Suprapubic skin (tissue), 4 donors: ENCODE measurements around the gene KRT75. TPM values are rescaled to one million over a fixed set of nuclear protein-coding genes. Genes with fewer than 3 reads are reported as not detected.

Source experiments
- DNase-seq, 2 donors: peaks; one replicate each; pipeline ENCODE4 v3.0.0-alpha.2; 2019; ENCODE audit warnings: low spot score in 2 of 2
- H3K27ac ChIP-seq: fragments of 200-600 bp; sonication (generic); one replicate; pipeline ENCODE4 v1.5.1; 2019
- H3K27me3 ChIP-seq: fragments of 200-600 bp; sonication (generic); one replicate; pipeline ENCODE4 v1.5.1; 2019
- H3K36me3 ChIP-seq: fragments of 200-600 bp; sonication (generic); one replicate; pipeline ENCODE4 v1.5.1; 2019
- H3K4me1 ChIP-seq: fragments of 200-600 bp; sonication (generic); one replicate; pipeline ENCODE4 v1.5.1; 2019
- H3K4me3 ChIP-seq: fragments of 200-600 bp; sonication (generic); one replicate; pipeline ENCODE4 v1.5.1; 2019; ENCODE audit warnings: mild to moderate bottlenecking
- H3K9me3 ChIP-seq: fragments of 200-600 bp; sonication (generic); one replicate; pipeline ENCODE4 v1.5.1; 2019
- CTCF ChIP-seq, 2 donors: fragments of 200-600 bp in 1 of 2; fragments of 450-650 bp in 1 of 2; sonication (generic) in 1 of 2; IDR thresholded peaks; one replicate each; pipeline ENCODE4 v1.5.1; 2016 to 2019; ENCODE audit warnings: antibody characterized with exemption in 2 of 2, mild to moderate bottlenecking in 1 of 2, moderate library complexity in 1 of 2
- EP300 ChIP-seq: sonication (generic); formaldehyde crosslinking; IDR thresholded peaks from one replicate; pipeline ENCODE4 v1.6.1; 2017; ENCODE audit warnings: antibody characterized with exemption
- POLR2A ChIP-seq, 2 donors: fragments of 450-650 bp; IDR thresholded peaks; one replicate each; pipeline ENCODE4 v1.6.1; 2017; ENCODE audit warnings: antibody characterized with exemption in 2 of 2, mild to moderate bottlenecking in 2 of 2, moderate library complexity in 2 of 2
- POLR2AphosphoS5 ChIP-seq, 3 donors: sonication (generic); formaldehyde crosslinking; IDR thresholded peaks; one replicate each; pipeline ENCODE4 v1.6.1; 2017; ENCODE audit warnings: antibody characterized with exemption in 3 of 3
- WGBS: methylation state at CpG from one replicate; pipeline ENCODE4 v1.1.5; 2018; 5-methylcytosine and 5-hydroxymethylcytosine counted together
- total RNA-seq, 4 donors: library from RNA; depleted of rRNA; stranded (reverse); fragments of >200 nt; gene quantifications; one replicate each; pipeline ENCODE4 v1.1.0, GENCODE V29; 2016

Gene KRT75
- total RNA-seq, 4 donors from 2014 or later = 3.3 to 67.9 (median 21.2) TPM

GRCh38 chr12:52403561-52403960 is 30.6 kb downstream of the KRT75 start:
- peaks cover 13% of the 10 kb centered on the region for H3K27me3 ChIP-seq
- H3K27ac ChIP-seq = no peak overlapping the region
- no peak overlapping the region for H3K4me3 ChIP-seq
- H3K36me3 ChIP-seq = no peaks in the 10 kb centered on the region
- no peak for DNase-seq
- H3K4me1 ChIP-seq = no peaks in the 10 kb centered on the region
- no peak for TF ChIP-seq POLR2A (IDR thresholded peaks at IDR 0.05)
- no peak for TF ChIP-seq CTCF (IDR thresholded peaks at IDR 0.05)
- no peak for TF ChIP-seq POLR2AphosphoS5 (IDR thresholded peaks at IDR 0.05)
- TF ChIP-seq EP300 = no peak
- 96% methylated on average over 3 of the region's 9 CpGs for WGBS
- no peaks in the 10 kb centered on the region for H3K9me3 ChIP-seq

- H3K9me3 ChIP-seq = no peaks in the 10 kb centered on the region
- no peak for TF ChIP-seq EP300
- TF ChIP-seq POLR2A (IDR thresholded peaks at IDR 0.05) = no peak
- TF ChIP-seq POLR2AphosphoS5 (IDR thresholded peaks at IDR 0.05) = no peak
- no peak for TF ChIP-seq CTCF (IDR thresholded peaks at IDR 0.05)
- no peaks in the 10 kb centered on the region for H3K4me1 ChIP-seq
- 62% methylated on average over 3 of the region's 3 CpGs for WGBS
- H3K27me3 ChIP-seq = peaks cover 11% of the 10 kb centered on the region
- DNase-seq = no peak
- H3K4me3 ChIP-seq = no peak overlapping the region
- no peak overlapping the region for H3K27ac ChIP-seq
- no peaks in the 10 kb centered on the region for H3K36me3 ChIP-seq
Observed at GRCh38 chr12:52402873-52403540, 31.2 kb downstream of the KRT75 start.

GRCh38 chr12:52402377-52402776 is 31.8 kb downstream of the KRT75 start:
- DNase-seq = no peak
- Histone ChIP-seq H3K36me3 (no peaks in the 10 kb centered on the region), H3K27me3 (peaks cover 13% of the 10 kb centered on the region), H3K27ac (no peak overlapping the region), H3K4me1 (no peaks in the 10 kb centered on the region), H3K4me3 (no peak overlapping the region), H3K9me3 (no peaks in the 10 kb centered on the region)
- 97% methylated on average over 2 of the region's 2 CpGs for WGBS
- no peak for TF ChIP-seq EP300
- TF ChIP-seq POLR2AphosphoS5 (IDR thresholded peaks at IDR 0.05) = no peak
- TF ChIP-seq CTCF (IDR thresholded peaks at IDR 0.05) = no peak
- TF ChIP-seq POLR2A (IDR thresholded peaks at IDR 0.05) = no peak

GRCh38 chr12:52401926-52402325 is 32.2 kb downstream of the KRT75 start:
- WGBS = 85% methylated on average over 4 of the region's 4 CpGs
- Histone ChIP-seq H3K36me3 (no peaks in the 10 kb centered on the region), H3K9me3 (no peaks in the 10 kb centered on the region), H3K4me3 (no peak overlapping the region), H3K27ac (no peak overlapping the region), H3K27me3 (peaks cover 13% of the 10 kb centered on the region), H3K4me1 (no peaks in the 10 kb centered on the region)
- TF ChIP-seq CTCF (IDR thresholded peaks at IDR 0.05) (no peak), POLR2AphosphoS5 (IDR thresholded peaks at IDR 0.05) (no peak), POLR2A (IDR thresholded peaks at IDR 0.05) (no peak), EP300 (no peak)
- no peak for DNase-seq

GRCh38 chr12:52401526-52401925 is 32.6 kb downstream of the KRT75 start:
- Histone ChIP-seq H3K27me3 (peaks cover 13% of the 10 kb centered on the region), H3K4me1 (peaks cover under 1% of the 10 kb centered on the region), H3K27ac (no peak overlapping the region), H3K9me3 (no peaks in the 10 kb centered on the region), H3K4me3 (no peak overlapping the region), H3K36me3 (no peaks in the 10 kb centered on the region)
- 75% methylated on average over 5 of the region's 5 CpGs for WGBS
- TF ChIP-seq POLR2A (IDR thresholded peaks at IDR 0.05) = no peak
- no peak for TF ChIP-seq CTCF (IDR thresholded peaks at IDR 0.05)
- TF ChIP-seq POLR2AphosphoS5 (IDR thresholded peaks at IDR 0.05) = no peak
- TF ChIP-seq EP300 = no peak
- DNase-seq = no peak
